Gastrocnemius medialis (tissue), 4 donors: ENCODE results near the gene HSPA2. TPM values are rescaled to one million over a fixed set of nuclear protein-coding genes. Genes with fewer than 3 reads are reported as not detected.

Experiments
- total RNA-seq, 4 donors: library from RNA; depleted of rRNA; stranded (reverse); fragments of >200 nt; gene quantifications; one replicate each; pipeline versions ENCODE4 v1.1.0 to v1.2.3, GENCODE V29; 2016

Gene HSPA2
- total RNA-seq, 4 donors from 2014 or later, result 69.6 to 113 (median 96.4) TPM

Other genes with a start within 250 kb of the HSPA2 start
- under 1 TPM in 1 of 4 donors, not detected in 3; 0.51 TPM for gene ESR2, start 246.4 kb upstream of the HSPA2 start, total RNA-seq
- 10 to 100 TPM; 36.2 to 68.7 (median 42.0) TPM for gene MTHFD1, start 152.4 kb upstream of the HSPA2 start, total RNA-seq
- gene AKAP5, start 75.2 kb upstream of the HSPA2 start, total RNA-seq, result under 1 TPM; 0.04 to 0.87 (median 0.42) TPM
- 10 to 100 TPM in 2 of 4 donors, 1 to 10 TPM in 2; 6.9 to 13.7 (median 10.4) TPM for gene ZBTB25, start 36.9 kb upstream of the HSPA2 start, total RNA-seq
- 10 to 100 TPM; 36.9 to 49.2 (median 38.0) TPM for gene ZBTB1, start 36.0 kb upstream of the HSPA2 start, total RNA-seq
- gene PPP1R36, start 9.2 kb downstream of the HSPA2 start, total RNA-seq, result 1 to 10 TPM in 1 of 4 donors, under 1 TPM in 2, not detected in 1; 0.31 to 2.4 (median 0.55) TPM
- 10 to 100 TPM in 3 of 4 donors, 1 to 10 TPM in 1; 8.8 to 18.8 (median 14.5) TPM for gene PLEKHG3, start 163.7 kb downstream of the HSPA2 start, total RNA-seq